Measurements from ENCODE around the gene PKN1.

PKN1 gene

GRCh38 chr19:14467816-14468215 lies 34.7 kb downstream of the PKN1 start:
- DNase-seq: no peak

GRCh38 chr19:14470031-14470876 lies 37.1 kb downstream of the PKN1 start:
- no peak for DNase-seq

- peak; percentile 33 for DNase-seq
Measured at GRCh38 chr19:14471436-14472187, 38.5 kb downstream of the PKN1 start.

- DNase-seq: peak; percentile 89
Measured at GRCh38 chr19:14472202-14472938, 39.3 kb downstream of the PKN1 start.

- no peak for DNase-seq
Measured at GRCh38 chr19:14473073-14473977, 40.2 kb downstream of the PKN1 start.

DNA sequence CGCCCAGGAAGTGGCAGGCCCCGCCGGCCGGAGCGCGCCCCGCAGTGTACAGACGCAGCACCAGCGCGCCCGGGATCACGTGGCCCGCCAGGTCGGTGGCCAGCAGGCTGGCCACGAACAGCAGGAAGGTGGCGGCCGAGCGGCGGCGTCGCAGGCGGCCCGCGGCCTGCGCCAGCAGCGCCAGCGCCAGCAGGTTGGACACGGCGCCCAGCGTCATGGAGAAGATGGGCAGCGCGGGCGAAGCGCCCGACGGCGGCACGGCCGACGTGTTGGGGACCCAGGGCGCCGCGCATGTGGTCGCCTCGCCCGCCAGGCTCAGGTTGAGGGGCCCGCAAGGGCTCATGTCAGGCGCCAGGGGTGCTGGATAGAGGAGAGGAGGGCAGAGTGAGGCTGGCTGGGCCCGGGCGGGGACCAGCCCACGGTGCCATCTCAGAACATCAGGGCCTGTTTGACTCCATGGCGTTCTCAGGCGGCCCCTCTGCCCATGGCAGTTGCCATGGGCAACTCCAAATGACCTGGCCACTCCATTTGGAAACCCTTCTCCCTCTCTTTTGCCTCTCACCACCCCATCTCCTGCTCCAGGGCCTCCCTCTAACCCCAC lies 41.0 kb downstream of the PKN1 start:
- DNase-seq: no peak

DNA sequence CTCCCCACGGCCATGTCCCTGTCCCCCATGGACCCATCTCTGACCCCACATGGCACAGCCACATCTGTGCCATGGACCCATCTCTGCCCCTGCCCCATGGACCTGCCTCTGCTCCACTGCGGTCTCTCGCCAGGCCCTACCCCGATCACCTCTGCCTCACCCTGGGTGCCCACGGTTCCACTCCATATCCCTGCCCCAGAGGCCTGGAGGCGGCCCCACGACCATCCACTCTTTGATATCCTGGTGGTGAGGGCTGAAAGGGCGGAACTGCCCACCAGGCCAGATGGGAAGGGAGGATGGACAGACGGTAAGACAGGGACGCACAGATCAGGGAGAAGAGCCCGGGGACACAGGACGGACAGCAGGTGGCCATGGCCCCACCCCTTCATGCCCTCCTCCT lies 41.7 kb downstream of the PKN1 start:
- DNase-seq: no peak

DNA sequence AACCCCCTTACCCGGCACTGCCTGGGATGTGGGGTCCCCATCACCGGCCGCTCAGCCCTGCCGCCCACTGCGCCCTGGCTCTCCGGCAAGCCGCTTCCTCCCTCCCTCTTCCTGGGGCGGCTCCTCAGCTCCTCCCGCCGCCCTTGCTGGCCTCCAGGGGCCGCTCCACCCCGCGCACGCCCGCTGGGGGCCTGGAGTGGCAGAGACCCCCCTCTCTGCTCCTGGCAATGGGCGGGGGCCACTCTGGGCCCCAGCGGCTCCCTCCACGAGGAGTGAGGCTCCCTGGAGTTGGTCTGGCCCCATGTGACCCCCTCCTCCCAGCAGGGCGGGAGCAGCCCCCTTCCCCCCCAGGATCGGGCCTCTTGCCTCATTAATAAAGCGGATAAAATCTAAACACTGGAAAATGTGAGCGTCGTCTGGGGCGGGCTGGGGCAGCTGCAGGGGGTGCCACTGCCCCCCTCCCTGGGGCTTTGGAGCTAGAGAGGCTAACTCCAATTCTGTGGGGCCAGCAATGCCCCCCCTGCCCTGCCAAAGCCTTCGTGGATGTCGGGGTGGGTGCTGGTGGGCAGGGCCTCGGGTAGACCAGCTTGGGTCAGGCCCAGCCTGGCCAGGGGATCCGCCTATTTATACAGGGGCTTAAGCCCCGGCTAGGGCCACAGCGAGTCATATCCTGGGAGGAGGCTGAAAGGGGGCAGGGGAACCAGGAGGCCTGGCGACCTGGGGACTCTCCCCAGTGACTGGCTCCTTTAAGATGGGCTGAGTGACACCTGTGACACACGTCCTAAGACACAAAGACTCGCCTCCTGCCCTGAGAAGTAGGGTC lies 42.4 kb downstream of the PKN1 start, which contains the start of gene PTGER1:
TSS of gene PTGER1 (minus strand) at position 104 of the 823 bp plus-strand sequence. CDS start 1,034 bp downstream, outside the sequence.
- no peak for DNase-seq

GRCh38 chr19:14476327-14476672 lies 43.2 kb downstream of the PKN1 start:
- no peak for DNase-seq

- DNase-seq: no peak
Measured at GRCh38 chr19:14476673-14477401, 43.7 kb downstream of the PKN1 start.

DNA sequence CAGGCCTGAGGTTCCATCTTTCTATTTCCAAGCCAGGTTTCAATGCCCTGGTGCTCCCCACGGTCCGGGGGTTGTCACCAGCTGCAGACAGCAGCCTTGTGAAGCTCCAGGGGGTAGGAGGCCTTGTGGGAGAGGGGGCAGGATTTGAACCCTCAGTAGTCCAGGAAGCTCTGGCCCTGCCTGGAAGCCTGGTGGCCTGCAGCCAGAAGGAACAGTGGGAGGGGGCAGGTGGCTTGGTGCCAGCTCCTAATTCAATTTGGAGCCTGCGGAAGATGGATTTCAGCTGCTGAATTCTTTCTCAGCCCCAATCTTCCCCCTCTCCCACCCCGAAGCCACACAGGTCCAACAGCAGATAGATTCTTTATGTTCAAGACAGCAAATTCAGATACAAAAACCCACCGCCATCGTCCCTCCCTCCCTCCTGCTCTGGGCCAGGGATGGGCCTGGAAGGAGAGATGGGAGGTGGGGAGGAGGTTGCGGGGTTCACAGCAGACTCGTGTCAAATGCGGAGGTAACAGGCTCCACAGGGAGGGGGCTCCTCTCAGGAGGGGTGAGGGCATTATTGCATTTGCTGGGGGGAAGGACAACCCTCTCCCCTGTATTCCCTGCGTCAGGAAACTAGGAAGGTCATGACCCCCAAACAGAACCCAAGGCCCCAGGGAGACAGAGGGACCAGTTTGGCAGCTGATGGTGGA lies 44.5 kb downstream of the PKN1 start:
- DNase-seq: no peak

GRCh38 chr19:14478113-14478545 lies 45.0 kb downstream of the PKN1 start:
- DNase-seq: no peak

GRCh38 chr19:14479309-14479974 lies 46.3 kb downstream of the PKN1 start:
- no peak for DNase-seq

DNA sequence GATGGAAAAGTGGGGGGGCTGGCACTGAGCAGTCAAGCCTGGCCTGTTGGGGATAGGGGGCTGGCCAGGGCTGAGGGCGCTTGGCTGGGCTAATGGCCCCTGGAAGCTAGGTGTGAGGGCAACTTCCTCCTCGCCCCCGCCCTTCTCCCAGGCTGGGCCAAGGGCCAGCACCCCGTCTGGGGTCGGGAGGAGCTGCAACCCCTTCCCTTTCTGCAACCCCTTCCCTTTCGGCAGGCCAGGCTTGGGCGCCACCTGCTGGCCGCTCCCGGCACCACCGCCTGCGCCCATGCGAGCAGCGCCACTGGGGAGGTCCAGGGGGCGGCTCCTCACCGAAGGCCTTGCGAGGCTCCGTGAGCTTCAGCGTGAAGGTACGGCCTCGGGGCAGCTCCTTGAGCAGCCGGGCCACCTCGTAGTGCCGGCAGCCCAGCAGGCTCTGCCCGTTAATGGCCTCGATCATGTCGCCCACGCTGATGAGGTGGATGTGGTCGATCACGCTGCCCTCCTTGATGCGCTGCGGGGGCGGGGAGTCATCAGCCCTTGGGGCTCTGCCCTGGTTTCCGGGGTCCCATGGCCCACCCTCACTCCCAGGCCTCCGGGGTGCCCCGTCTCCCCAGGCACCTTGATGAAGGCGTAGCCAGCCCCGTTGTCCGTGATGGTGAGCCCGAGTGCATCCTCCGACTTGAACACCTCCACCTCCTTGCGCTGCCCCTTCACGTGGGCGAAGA lies 47.0 kb downstream of the PKN1 start:
- peak; percentile 79 for DNase-seq

GRCh38 chr19:14480700-14481079 lies 47.6 kb downstream of the PKN1 start:
- DNase-seq: no peak

- DNase-seq: no peak
Measured at GRCh38 chr19:14482172-14482941, 49.3 kb downstream of the PKN1 start.

GRCh38 chr19:14487370-14488125 lies 54.4 kb downstream of the PKN1 start:
- no peak for DNase-seq

Measured in activated CD4-positive, CD25-positive, alpha-beta regulatory T cell treated with anti-CD3 and anti-CD28 coated beads, Interleukin-2, amount 50 U/mL, for 72 hours (primary cell).